ENCODE measurements around the gene HYAL1.

DNA sequence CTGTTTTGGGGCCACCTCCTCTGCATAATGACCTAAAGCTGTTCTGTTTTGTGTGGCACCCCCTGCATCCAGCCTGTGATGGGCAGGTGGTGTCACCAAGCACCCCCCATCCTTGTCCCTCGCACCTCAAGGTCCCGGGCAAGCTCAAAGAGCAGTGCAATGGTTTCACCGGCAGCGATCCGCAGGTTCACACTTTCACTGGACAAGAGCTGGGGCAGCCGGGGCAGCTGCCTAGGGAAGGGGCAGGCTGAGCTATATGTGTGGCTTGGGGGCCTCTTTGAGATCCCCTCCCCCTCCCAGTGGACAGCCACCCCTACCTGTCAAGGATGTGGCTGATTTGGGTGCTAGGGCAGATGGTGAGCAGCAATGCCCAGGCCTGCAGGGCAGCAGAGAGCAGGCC is 14.2 kb downstream of the HYAL1 start:
- TF ChIP-seq CTCF (IDR thresholded peaks at IDR 0.05) (no peak), POLR2A (IDR thresholded peaks at IDR 0.05) (no peak)
